WTC11 (cell line): ENCODE results near the gene GRK4. TPM values are rescaled to one million over a fixed set of nuclear protein-coding genes. Genes with fewer than 3 reads are reported as not detected.

Source experiments
- ATAC-seq: fragments of 200-7000 bp; cut with Tn5 transposase; 2 replicates; pipeline ENCODE4 v1.10.0; 2021; ENCODE audit warnings: mild to moderate bottlenecking, moderate library complexity
- CTCF ChIA-PET: fragments of 300-600 bp; sonication (Branson Sonifier 250); formaldehyde crosslinking; loops from one replicate; lab custom pipeline; 2021; ENCODE audit warnings: antibody characterized with exemption; lab: Charles Lee
- POLR2A ChIA-PET: fragments of 350-600 bp; sonication (Branson Sonifier 250); formaldehyde crosslinking; loops from one replicate; lab custom pipeline; 2021; ENCODE audit warnings: antibody characterized with exemption; lab: Charles Lee
- DNase-seq: peaks from one replicate; pipeline ENCODE4 v3.0.0; 2021; ENCODE audit warnings: low spot score
- H3K27ac Mint-ChIP-seq: 2 replicates; pipeline ENCODE4 v1.8.0; 2021; ENCODE audit warnings: mixed read lengths
- H3K27me3 Mint-ChIP-seq: 2 replicates; pipeline ENCODE4 v1.8.0; 2021; ENCODE audit warnings: low read depth, mild to moderate bottlenecking, moderate library complexity, mixed read lengths
- H3K36me3 Mint-ChIP-seq: 2 replicates; pipeline ENCODE4 v1.8.0; 2021; ENCODE audit warnings: mixed read lengths
- H3K4me1 Mint-ChIP-seq: 2 replicates; pipeline ENCODE4 v1.8.0; 2022; ENCODE audit warnings: mixed read lengths
- H3K4me3 Mint-ChIP-seq: 2 replicates; pipeline ENCODE4 v1.8.0; 2021; ENCODE audit warnings: mild to moderate bottlenecking, moderate library complexity, mixed read lengths
- H3K9me3 Mint-ChIP-seq: 2 replicates; pipeline ENCODE4 v1.8.0; 2021; ENCODE audit warnings: mixed read lengths
- CREM ChIP-seq: sonication (generic); formaldehyde crosslinking; IDR thresholded peaks from 2 replicates; pipeline ENCODE4 v1.8.1; 2022; ENCODE audit warnings: mild to moderate bottlenecking, missing genetic modification reagents, moderate library complexity
- EMX1 ChIP-seq: fragments of 250-450 bp; sonication (Bioruptor Pico); IDR thresholded peaks from 2 replicates; pipeline ENCODE4 v1.8.0; 2021; ENCODE audit warnings: mild to moderate bottlenecking
- ESRRA ChIP-seq: sonication (generic); formaldehyde crosslinking; IDR thresholded peaks from 2 replicates; pipeline ENCODE4 v1.8.1; 2022; ENCODE audit warnings: mild to moderate bottlenecking, missing genetic modification reagents, borderline replicate concordance
- JAZF1 ChIP-seq: fragments of 250-450 bp; sonication (Bioruptor Pico); IDR thresholded peaks from 2 replicates; pipeline ENCODE4 v1.9.0; 2021; ENCODE audit warnings: moderate library complexity, mild to moderate bottlenecking, inconsistent platforms
- JUN ChIP-seq: sonication (generic); formaldehyde crosslinking; IDR thresholded peaks from 2 replicates; pipeline ENCODE4 v1.8.0; 2023; ENCODE audit warnings: mild to moderate bottlenecking, missing genetic modification reagents
- KAT7 ChIP-seq: sonication (generic); formaldehyde crosslinking; IDR thresholded peaks from 2 replicates; pipeline ENCODE4 v1.8.1; 2023; ENCODE audit warnings: missing genetic modification reagents, mild to moderate bottlenecking, borderline replicate concordance
- MXD4 ChIP-seq: fragments of 250-450 bp; sonication (Bioruptor Pico); IDR thresholded peaks from 2 replicates; pipeline ENCODE4 v1.8.0; 2021; ENCODE audit warnings: mild to moderate bottlenecking, moderate library complexity, borderline replicate concordance
- NFATC4 ChIP-seq: fragments of 250-450 bp; sonication (Bioruptor Pico); IDR thresholded peaks from 2 replicates; pipeline ENCODE4 v1.9.0; 2021; ENCODE audit warnings: mild to moderate bottlenecking
- NFE2L1 ChIP-seq: sonication (generic); formaldehyde crosslinking; IDR thresholded peaks from 2 replicates; pipeline ENCODE4 v1.8.1; 2023; ENCODE audit warnings: missing genetic modification reagents
- NR1H2 ChIP-seq: sonication (generic); formaldehyde crosslinking; IDR thresholded peaks from 2 replicates; pipeline ENCODE4 v1.9.0; 2021; ENCODE audit warnings: mild to moderate bottlenecking, moderate library complexity, missing genetic modification reagents
- NR2C2 ChIP-seq: sonication (generic); formaldehyde crosslinking; IDR thresholded peaks from 2 replicates; pipeline ENCODE4 v1.8.0; 2022; ENCODE audit warnings: mild to moderate bottlenecking, missing genetic modification reagents
- PRRX2 ChIP-seq: fragments of 250-450 bp; sonication (Bioruptor Pico); IDR thresholded peaks from 2 replicates; pipeline ENCODE4 v1.8.0; 2021; ENCODE audit warnings: mild to moderate bottlenecking
- RELA ChIP-seq: sonication (generic); formaldehyde crosslinking; IDR thresholded peaks from 2 replicates; pipeline ENCODE4 v1.8.1; 2022; ENCODE audit warnings: missing genetic modification reagents, mild to moderate bottlenecking, borderline replicate concordance
- SMAD3 ChIP-seq: sonication (generic); formaldehyde crosslinking; IDR thresholded peaks from 2 replicates; pipeline ENCODE4 v1.8.0; 2022; ENCODE audit warnings: missing genetic modification reagents, mild to moderate bottlenecking, borderline replicate concordance
- SOX15 ChIP-seq: fragments of 250-450 bp; sonication (Bioruptor Pico); IDR thresholded peaks from 2 replicates; pipeline ENCODE4 v1.9.0; 2021; ENCODE audit warnings: mild to moderate bottlenecking
- SP1 ChIP-seq: sonication (generic); formaldehyde crosslinking; conservative IDR thresholded peaks from 2 replicates; pipeline ENCODE4 v1.8.1; 2022; ENCODE audit warnings: missing genetic modification reagents
- TCF7 ChIP-seq: sonication (generic); formaldehyde crosslinking; IDR thresholded peaks from 2 replicates; pipeline ENCODE4 v1.8.0; 2022; ENCODE audit warnings: mild to moderate bottlenecking, low read depth, missing genetic modification reagents, moderate library complexity
- TEAD1 ChIP-seq: sonication (generic); formaldehyde crosslinking; IDR thresholded peaks from 2 replicates; pipeline ENCODE4 v1.8.0; 2022; ENCODE audit warnings: mild to moderate bottlenecking, missing genetic modification reagents
- ZNF121 ChIP-seq: sonication (generic); formaldehyde crosslinking; IDR thresholded peaks from 2 replicates; pipeline ENCODE4 v1.8.0; 2023; ENCODE audit warnings: missing genetic modification reagents
- total RNA-seq: library from RNA; stranded (reverse); gene quantifications from 3 replicates; pipeline ENCODE4 v1.2.3, GENCODE V29; 2021
- TF ChIP-seq, protein P1 (sequence below): sonication (generic); formaldehyde crosslinking; IDR thresholded peaks from 2 replicates; pipeline ENCODE4 v1.8.1; 2022; ENCODE audit warnings: mild to moderate bottlenecking, missing genetic modification reagents, moderate library complexity, borderline replicate concordance
- TF ChIP-seq, protein P2 (sequence below): sonication (generic); formaldehyde crosslinking; IDR thresholded peaks from 2 replicates; pipeline ENCODE4 v1.8.1; 2022; ENCODE audit warnings: low read depth, mild to moderate bottlenecking, moderate library complexity, missing genetic modification reagents, borderline replicate concordance
- TF ChIP-seq, protein P3 (sequence below): fragments of 250-450 bp; sonication (Bioruptor Pico); IDR thresholded peaks from 2 replicates; pipeline ENCODE4 v1.9.0; 2021; ENCODE audit warnings: moderate library complexity, mild to moderate bottlenecking, inconsistent platforms, borderline replicate concordance
- TF ChIP-seq, protein P4 (sequence below): fragments of 250-450 bp; sonication (Bioruptor Pico); IDR thresholded peaks from 2 replicates; pipeline ENCODE4 v1.8.0; 2021; ENCODE audit warnings: mild to moderate bottlenecking
- TF ChIP-seq, protein P5 (sequence below): sonication (generic); formaldehyde crosslinking; IDR thresholded peaks from 2 replicates; pipeline ENCODE4 v1.8.0; 2023; ENCODE audit warnings: missing genetic modification reagents, mild to moderate bottlenecking, borderline replicate concordance
- TF ChIP-seq, protein P6 (sequence below): sonication (generic); formaldehyde crosslinking; IDR thresholded peaks from 2 replicates; pipeline ENCODE4 v1.8.1; 2023; ENCODE audit warnings: mild to moderate bottlenecking, missing genetic modification reagents

Gene GRK4
- total RNA-seq, 1 experiment from 2014 or later: 1.4 TPM

DNA sequence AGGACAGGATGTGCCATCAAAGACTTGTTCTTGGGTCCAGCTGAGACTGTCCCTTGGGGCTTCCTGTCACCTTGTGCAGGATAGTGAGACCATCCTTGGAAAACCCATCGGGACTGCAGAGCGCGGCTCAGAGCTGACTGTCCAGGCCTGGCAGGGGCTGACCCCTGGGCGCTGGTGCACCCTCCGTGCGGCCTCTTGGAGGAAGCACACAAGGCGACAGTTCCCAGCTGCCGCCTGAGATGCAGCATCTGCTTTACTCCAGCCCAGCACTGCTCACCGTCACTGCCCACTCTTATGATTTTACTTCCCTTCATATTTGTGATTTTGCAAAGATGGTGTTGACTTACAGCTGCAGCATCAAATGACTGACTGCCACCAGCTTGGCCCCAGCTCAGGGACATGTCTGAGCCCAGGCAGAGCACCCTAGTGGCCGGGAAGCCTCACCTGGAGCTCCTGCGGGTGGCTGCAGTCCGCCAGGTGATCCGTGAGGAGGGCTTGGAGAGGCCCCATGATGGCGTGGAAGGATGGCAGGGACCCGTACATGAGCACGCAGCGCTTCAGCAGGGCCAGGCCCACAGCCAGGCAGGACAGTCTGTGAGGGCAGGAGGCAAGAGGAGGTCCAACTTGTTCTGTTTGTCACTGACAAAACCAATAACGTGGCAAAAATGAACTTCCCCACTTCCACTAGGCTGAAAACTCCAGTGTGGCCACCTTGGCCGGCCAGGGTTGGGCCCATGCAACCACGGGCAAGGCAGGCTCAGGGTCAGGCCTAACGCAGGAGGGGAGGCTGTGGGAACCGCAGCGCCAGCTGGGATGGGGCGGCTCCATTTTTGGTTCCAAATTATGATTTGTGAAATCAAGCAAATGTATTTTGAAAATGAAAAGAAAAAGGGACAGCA, 22.0 kb upstream of the GRK4 start:
- Mint-ChIP-seq H3K27ac (no peak overlapping the region), H3K9me3 (no peaks in the 10 kb centered on the region), H3K27me3 (no peaks in the 10 kb centered on the region), H3K4me1 (peaks cover 10% of the 10 kb centered on the region; the same call in 1 of the 2 replicates), H3K4me3 (no peak overlapping the region), H3K36me3 (peaks cover 63% of the 10 kb centered on the region)
- CTCF ChIA-PET: no interaction called here
- TF ChIP-seq, protein P1, sequence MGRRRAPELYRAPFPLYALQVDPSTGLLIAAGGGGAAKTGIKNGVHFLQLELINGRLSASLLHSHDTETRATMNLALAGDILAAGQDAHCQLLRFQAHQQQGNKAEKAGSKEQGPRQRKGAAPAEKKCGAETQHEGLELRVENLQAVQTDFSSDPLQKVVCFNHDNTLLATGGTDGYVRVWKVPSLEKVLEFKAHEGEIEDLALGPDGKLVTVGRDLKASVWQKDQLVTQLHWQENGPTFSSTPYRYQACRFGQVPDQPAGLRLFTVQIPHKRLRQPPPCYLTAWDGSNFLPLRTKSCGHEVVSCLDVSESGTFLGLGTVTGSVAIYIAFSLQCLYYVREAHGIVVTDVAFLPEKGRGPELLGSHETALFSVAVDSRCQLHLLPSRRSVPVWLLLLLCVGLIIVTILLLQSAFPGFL (CRISPR knock-in tag): no peak
- no peak for TF ChIP-seq TCF7 (CRISPR knock-in tag)
- TF ChIP-seq ESRRA (CRISPR knock-in tag): no peak
- TF ChIP-seq, protein P2, sequence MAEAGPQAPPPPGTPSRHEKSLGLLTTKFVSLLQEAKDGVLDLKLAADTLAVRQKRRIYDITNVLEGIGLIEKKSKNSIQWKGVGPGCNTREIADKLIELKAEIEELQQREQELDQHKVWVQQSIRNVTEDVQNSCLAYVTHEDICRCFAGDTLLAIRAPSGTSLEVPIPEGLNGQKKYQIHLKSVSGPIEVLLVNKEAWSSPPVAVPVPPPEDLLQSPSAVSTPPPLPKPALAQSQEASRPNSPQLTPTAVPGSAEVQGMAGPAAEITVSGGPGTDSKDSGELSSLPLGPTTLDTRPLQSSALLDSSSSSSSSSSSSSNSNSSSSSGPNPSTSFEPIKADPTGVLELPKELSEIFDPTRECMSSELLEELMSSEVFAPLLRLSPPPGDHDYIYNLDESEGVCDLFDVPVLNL (CRISPR knock-in tag): no peak
- no peak for TF ChIP-seq TEAD1 (CRISPR knock-in tag)
- TF ChIP-seq RELA (CRISPR knock-in tag): no peak
- TF ChIP-seq SOX15 (CRISPR knock-in tag): no peak
- no peak for TF ChIP-seq EMX1 (CRISPR knock-in tag)
- TF ChIP-seq NFE2L1 (CRISPR knock-in tag): no peak
- TF ChIP-seq ZNF121 (CRISPR knock-in tag): no peak
- TF ChIP-seq PRRX2 (CRISPR knock-in tag): no peak
- no peak for TF ChIP-seq KAT7 (CRISPR knock-in tag)
- TF ChIP-seq, protein P3, sequence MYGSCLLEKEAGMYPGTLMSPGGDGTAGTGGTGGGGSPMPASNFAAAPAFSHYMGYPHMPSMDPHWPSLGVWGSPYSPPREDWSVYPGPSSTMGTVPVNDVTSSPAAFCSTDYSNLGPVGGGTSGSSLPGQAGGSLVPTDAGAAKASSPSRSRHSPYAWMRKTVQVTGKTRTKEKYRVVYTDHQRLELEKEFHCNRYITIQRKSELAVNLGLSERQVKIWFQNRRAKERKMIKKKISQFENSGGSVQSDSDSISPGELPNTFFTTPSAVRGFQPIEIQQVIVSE: no peak
- DNase-seq (no peak), ATAC-seq (no peak)
- POLR2A ChIA-PET: interaction anchor here (1.0 kb wide), 1 partner anchor 18 kb away, joined by 3 read pairs; no protein-coding TSS in a partner anchor

DNA sequence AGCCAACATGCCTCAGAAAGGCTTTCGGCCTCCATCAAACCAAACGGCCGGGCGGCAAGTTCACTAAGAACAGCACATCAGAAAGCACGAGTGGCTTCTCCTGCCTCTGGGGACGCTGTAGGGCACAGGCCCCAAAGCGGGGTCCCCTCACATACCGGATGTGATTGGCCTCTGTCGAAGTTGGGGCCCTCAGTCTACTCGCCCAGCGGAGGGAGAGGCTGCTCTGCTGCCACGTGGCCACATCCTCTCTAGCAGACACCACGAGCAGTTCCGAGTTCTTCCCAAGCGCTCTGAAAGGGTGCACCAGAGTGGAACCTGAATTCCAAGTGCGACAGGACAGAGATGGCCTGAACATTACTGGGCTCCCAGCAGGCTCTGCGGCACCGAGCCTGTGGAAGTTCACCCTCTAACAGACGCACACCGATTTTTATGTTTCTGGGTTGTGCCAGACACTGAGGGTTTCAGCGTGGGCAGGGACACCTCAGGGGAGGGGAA, 21.3 kb upstream of the GRK4 start:
- ChIA-PET POLR2A (no interaction called here), CTCF (no interaction called here)
- H3K27me3 Mint-ChIP-seq: no peaks in the 10 kb centered on the region
- ATAC-seq (no peak), DNase-seq (no peak)
- peaks cover 3% of the 10 kb centered on the region; the same call in 1 of the 2 replicates for H3K4me1 Mint-ChIP-seq
- H3K36me3 Mint-ChIP-seq: peaks cover 69% of the 10 kb centered on the region
- no peak overlapping the region for H3K4me3 Mint-ChIP-seq
- H3K9me3 Mint-ChIP-seq: no peaks in the 10 kb centered on the region
- peak overlapping the region; percentile 87 for H3K27ac Mint-ChIP-seq
- TF ChIP-seq SP1 (CRISPR knock-in tag) (no peak), MXD4 (CRISPR knock-in tag) (no peak), TEAD1 (CRISPR knock-in tag) (no peak), CREM (no peak), NFATC4 (CRISPR knock-in tag) (no peak), SOX15 (CRISPR knock-in tag) (no peak), JAZF1 (CRISPR knock-in tag) (no peak), NR2C2 (CRISPR knock-in tag) (no peak), SMAD3 (no peak), NR1H2 (CRISPR knock-in tag) (no peak), PRRX2 (CRISPR knock-in tag) (no peak), ZNF121 (CRISPR knock-in tag) (no peak), JUN (no peak)
- TF ChIP-seq, protein P4, sequence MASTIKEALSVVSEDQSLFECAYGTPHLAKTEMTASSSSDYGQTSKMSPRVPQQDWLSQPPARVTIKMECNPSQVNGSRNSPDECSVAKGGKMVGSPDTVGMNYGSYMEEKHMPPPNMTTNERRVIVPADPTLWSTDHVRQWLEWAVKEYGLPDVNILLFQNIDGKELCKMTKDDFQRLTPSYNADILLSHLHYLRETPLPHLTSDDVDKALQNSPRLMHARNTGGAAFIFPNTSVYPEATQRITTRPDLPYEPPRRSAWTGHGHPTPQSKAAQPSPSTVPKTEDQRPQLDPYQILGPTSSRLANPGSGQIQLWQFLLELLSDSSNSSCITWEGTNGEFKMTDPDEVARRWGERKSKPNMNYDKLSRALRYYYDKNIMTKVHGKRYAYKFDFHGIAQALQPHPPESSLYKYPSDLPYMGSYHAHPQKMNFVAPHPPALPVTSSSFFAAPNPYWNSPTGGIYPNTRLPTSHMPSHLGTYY (CRISPR knock-in tag): no peak
- TF ChIP-seq, protein P5, sequence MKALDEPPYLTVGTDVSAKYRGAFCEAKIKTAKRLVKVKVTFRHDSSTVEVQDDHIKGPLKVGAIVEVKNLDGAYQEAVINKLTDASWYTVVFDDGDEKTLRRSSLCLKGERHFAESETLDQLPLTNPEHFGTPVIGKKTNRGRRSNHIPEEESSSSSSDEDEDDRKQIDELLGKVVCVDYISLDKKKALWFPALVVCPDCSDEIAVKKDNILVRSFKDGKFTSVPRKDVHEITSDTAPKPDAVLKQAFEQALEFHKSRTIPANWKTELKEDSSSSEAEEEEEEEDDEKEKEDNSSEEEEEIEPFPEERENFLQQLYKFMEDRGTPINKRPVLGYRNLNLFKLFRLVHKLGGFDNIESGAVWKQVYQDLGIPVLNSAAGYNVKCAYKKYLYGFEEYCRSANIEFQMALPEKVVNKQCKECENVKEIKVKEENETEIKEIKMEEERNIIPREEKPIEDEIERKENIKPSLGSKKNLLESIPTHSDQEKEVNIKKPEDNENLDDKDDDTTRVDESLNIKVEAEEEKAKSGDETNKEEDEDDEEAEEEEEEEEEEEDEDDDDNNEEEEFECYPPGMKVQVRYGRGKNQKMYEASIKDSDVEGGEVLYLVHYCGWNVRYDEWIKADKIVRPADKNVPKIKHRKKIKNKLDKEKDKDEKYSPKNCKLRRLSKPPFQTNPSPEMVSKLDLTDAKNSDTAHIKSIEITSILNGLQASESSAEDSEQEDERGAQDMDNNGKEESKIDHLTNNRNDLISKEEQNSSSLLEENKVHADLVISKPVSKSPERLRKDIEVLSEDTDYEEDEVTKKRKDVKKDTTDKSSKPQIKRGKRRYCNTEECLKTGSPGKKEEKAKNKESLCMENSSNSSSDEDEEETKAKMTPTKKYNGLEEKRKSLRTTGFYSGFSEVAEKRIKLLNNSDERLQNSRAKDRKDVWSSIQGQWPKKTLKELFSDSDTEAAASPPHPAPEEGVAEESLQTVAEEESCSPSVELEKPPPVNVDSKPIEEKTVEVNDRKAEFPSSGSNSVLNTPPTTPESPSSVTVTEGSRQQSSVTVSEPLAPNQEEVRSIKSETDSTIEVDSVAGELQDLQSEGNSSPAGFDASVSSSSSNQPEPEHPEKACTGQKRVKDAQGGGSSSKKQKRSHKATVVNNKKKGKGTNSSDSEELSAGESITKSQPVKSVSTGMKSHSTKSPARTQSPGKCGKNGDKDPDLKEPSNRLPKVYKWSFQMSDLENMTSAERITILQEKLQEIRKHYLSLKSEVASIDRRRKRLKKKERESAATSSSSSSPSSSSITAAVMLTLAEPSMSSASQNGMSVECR: no peak
- TF ChIP-seq, protein P6, sequence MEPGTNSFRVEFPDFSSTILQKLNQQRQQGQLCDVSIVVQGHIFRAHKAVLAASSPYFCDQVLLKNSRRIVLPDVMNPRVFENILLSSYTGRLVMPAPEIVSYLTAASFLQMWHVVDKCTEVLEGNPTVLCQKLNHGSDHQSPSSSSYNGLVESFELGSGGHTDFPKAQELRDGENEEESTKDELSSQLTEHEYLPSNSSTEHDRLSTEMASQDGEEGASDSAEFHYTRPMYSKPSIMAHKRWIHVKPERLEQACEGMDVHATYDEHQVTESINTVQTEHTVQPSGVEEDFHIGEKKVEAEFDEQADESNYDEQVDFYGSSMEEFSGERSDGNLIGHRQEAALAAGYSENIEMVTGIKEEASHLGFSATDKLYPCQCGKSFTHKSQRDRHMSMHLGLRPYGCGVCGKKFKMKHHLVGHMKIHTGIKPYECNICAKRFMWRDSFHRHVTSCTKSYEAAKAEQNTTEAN (CRISPR knock-in tag): no peak
